Measurements from ENCODE around the gene LRRC59. TPM values are rescaled to one million over a fixed set of nuclear protein-coding genes. Genes with fewer than 3 reads are reported as not detected.

Gene LRRC59
- total RNA-seq, 1 experiment from 2014 or later: 106 TPM

GRCh38 chr17:50430821-50431618, 33.7 kb upstream of the LRRC59 start:
- H3K4me2 ChIP-seq (ENCODE audit: insufficient read depth, insufficient read length, low read length): no peak overlapping the region
- H4K20me1 ChIP-seq (ENCODE audit: control insufficient read depth, insufficient read depth, insufficient read length): no peaks in the 10 kb centered on the region
- H3K27me3 ChIP-seq (ENCODE audit: insufficient read depth, low read length): no peaks in the 10 kb centered on the region
- H2AFZ ChIP-seq (ENCODE audit: low read length): no peak overlapping the region
- no peak overlapping the region for H4K5ac ChIP-seq (ENCODE audit: insufficient read length, low read depth, low read length)
- H3K23ac ChIP-seq (ENCODE audit: insufficient read length, low read depth, low read length): no peak overlapping the region
- H3K79me2 ChIP-seq (ENCODE audit: insufficient read depth, low read length): no peaks in the 10 kb centered on the region
- no peaks in the 10 kb centered on the region for H3K79me1 ChIP-seq (ENCODE audit: insufficient read depth, low read depth, low read length, poor library complexity, severe bottlenecking)
- H3T11ph ChIP-seq (ENCODE audit: low read length): no peak overlapping the region
- H3K14ac ChIP-seq (ENCODE audit: insufficient read depth, low read length): no peak overlapping the region
- peaks cover 13 to 20% of the 10 kb centered on the region in 2 experiments for H3K4me1 Mint-ChIP-seq
- no peaks in the 10 kb centered on the region for H3K36me3 Mint-ChIP-seq (ENCODE audit: insufficient read depth in 1 of 3, low read depth in 3 of 3)
- TF ChIP-seq CTCF (conservative IDR thresholded peaks at IDR 0.05): no peak
- no peak overlapping the region for H2AK5ac ChIP-seq (ENCODE audit: insufficient read length, low read length)
- DNase-seq: no peak
- no peak overlapping the region for H3K9ac ChIP-seq (ENCODE audit: extremely low read depth, insufficient read length, low read length)
- no peak overlapping the region for H3K27ac Mint-ChIP-seq
- no peak overlapping the region for H3K4me3 Mint-ChIP-seq
- H3K56ac ChIP-seq (ENCODE audit: insufficient read length, low read depth, low read length): no peak overlapping the region
- no peak overlapping the region for H4K8ac ChIP-seq (replicated peaks; ENCODE audit: insufficient read length, low read depth, low read length)
- no peak overlapping the region for H2BK20ac ChIP-seq (ENCODE audit: low read depth, low read length, poor library complexity, severe bottlenecking)
- H3K9me3 ChIP-seq (ENCODE audit: control insufficient read depth, low read depth, low read length): no peaks in the 10 kb centered on the region
- H3K18ac ChIP-seq (ENCODE audit: insufficient read length, low read depth, low read length): no peak overlapping the region
- H3K9me3 Mint-ChIP-seq: no peaks in the 10 kb centered on the region; a peak in 1 of 5 replicates
- peaks cover 6% of the 10 kb centered on the region for H3K23me2 ChIP-seq (ENCODE audit: insufficient read length, low read depth, low read length, poor library complexity, severe bottlenecking)
- no peak overlapping the region for H2BK120ac ChIP-seq (ENCODE audit: low read depth, low read length, poor library complexity, severe bottlenecking)
- H2BK5ac ChIP-seq (ENCODE audit: insufficient read length, low read length): no peak overlapping the region
- no peaks in the 10 kb centered on the region for H3K27me3 Mint-ChIP-seq (ENCODE audit: low read depth)
- no peak overlapping the region for H3K27ac ChIP-seq (ENCODE audit: insufficient read length, low read depth, low read length)
- H2BK15ac ChIP-seq (ENCODE audit: low read depth, low read length): no peak overlapping the region
- no peak overlapping the region for H3K4ac ChIP-seq (ENCODE audit: low read depth, low read length)
- H2BK12ac ChIP-seq (ENCODE audit: insufficient read length, low read depth, low read length): no peak overlapping the region
- WGBS (ENCODE audit: extremely low coverage, insufficient read length, low lambda C conversion rate): no CpG with 5 or more reads among the region's 4 CpGs
- H3K4me1 ChIP-seq (ENCODE audit: insufficient read depth, low read length): no peaks in the 10 kb centered on the region; the same call in 1 of the 2 replicates
- H4K91ac ChIP-seq (ENCODE audit: insufficient read length, low read depth, low read length): no peak overlapping the region
